Subcutaneous abdominal adipose tissue (tissue), 5 donors: ENCODE results near the gene ARID4B.

Experiments used
- H3K27ac ChIP-seq: one replicate; pipeline ENCODE4 v1.7.0; 2013; ENCODE audit warnings: low read depth, mild to moderate bottlenecking, inconsistent platforms, low read length, moderate library complexity
- H3K27me3 ChIP-seq, 5 donors: one replicate each; pipeline ENCODE4 v1.7.0; 2013; ENCODE audit warnings: low read length in 5 of 5, inconsistent platforms in 1 of 5; ENCODE audit not compliant: control insufficient read depth in 5 of 5, insufficient read depth in 4 of 5
- H3K36me3 ChIP-seq, 5 donors: one replicate each; pipeline ENCODE4 v1.7.0; 2013; ENCODE audit warnings: low read length in 5 of 5; ENCODE audit not compliant: control insufficient read depth in 5 of 5, insufficient read depth in 5 of 5
- H3K4me1 ChIP-seq, 5 donors: one replicate each; pipeline ENCODE4 v1.7.0; 2013; ENCODE audit warnings: low read length in 5 of 5, mild to moderate bottlenecking in 3 of 5, moderate library complexity in 1 of 5; ENCODE audit not compliant: control insufficient read depth in 5 of 5, insufficient read depth in 5 of 5
- H3K4me3 ChIP-seq, 5 donors: one replicate each; pipeline ENCODE4 v1.7.0; 2013; ENCODE audit warnings: low read length in 5 of 5, low read depth in 1 of 5
- H3K9ac ChIP-seq, 5 donors: one replicate each; pipeline ENCODE4 v1.7.0; 2013; ENCODE audit warnings: low read length in 5 of 5, mild to moderate bottlenecking in 4 of 5, moderate library complexity in 3 of 5
- H3K9me3 ChIP-seq, 5 donors: one replicate each; pipeline ENCODE4 v1.7.0; 2013; ENCODE audit warnings: low read length in 5 of 5; ENCODE audit not compliant: control insufficient read depth in 5 of 5
- donor health status: healthy.
- donor health status: healthy.
- donor health status: healthy.
- donor health status: healthy.
- donor health status: healthy.

The ARID4B gene

GRCh38 chr1:235329139-235329902 lies 1.3 kb upstream of the ARID4B start:
- H3K9ac ChIP-seq, result peak overlapping the region; percentile 69 to 96 (median 91)
- peaks cover 5 to 50% (median 47%) of the 10 kb centered on the region in 5 donors for H3K4me1 ChIP-seq
- H3K36me3 ChIP-seq, result no peaks in the 10 kb centered on the region
- H3K27me3 ChIP-seq, result peaks cover 0 to 4% (median 0%) of the 10 kb centered on the region in 5 donors
- H3K9me3 ChIP-seq, result no peaks in the 10 kb centered on the region
- peak overlapping the region; percentile 95 for H3K27ac ChIP-seq
- peak overlapping the region; percentile 83 to 99 (median 91) for H3K4me3 ChIP-seq

DNA sequence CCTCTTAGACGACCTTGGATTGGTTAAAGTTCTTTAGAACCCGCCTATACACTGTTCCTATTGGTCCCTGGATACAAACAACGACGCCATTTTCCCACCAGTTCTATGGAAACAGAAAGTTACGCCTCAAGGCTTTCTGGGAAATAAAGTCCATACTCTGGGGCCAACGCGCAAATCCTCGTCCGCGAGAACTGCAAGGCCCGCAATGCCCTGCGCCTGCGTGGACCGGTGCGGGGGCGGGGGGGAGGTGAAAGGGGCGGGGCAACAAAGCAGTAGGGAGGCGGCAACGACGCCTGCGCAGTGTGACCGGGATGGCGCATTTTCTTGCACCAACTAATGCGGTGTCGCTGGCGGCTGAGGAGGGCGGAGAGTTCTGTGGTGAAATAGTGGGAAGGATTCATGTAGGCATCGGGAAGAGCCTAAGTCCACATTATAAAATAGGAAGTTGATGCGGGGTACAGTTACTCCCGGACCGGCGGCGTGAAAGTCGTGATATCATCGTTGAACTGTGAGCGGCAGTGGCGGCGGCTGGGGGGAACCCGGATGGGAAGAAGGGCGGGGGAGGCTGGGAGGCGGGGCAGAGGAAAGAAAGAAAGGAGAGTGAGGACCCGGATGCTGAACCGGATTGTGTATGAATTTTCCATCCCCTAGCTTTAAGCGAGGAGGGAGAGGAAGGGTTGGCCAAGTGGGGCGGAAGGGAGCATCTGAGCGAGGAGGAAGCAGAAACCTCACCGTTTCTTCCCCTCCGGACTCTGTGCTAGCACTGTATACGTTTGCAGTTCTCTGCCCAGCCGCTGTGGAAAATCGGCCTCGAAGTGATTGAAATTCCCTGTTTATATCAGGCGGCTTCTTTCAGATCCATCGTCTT lies 526 bp upstream of the ARID4B start, which contains the start of gene GGPS1:
Gene GGPS1 (plus strand): TSS at position 300 of the 868 bp plus-strand sequence. CDS start 6,695 bp downstream, outside the sequence.
- Histone ChIP-seq H3K36me3 (no peaks in the 10 kb centered on the region), H3K4me1 (peaks cover 5 to 53% (median 47%) of the 10 kb centered on the region in 5 donors)

GRCh38 chr1:235326719-235327558 lies 1.0 kb downstream of the ARID4B start:
- H3K4me1 ChIP-seq, result peaks cover 5 to 51% (median 42%) of the 10 kb centered on the region in 5 donors

More for the DNA sequence above, 526 bp upstream of the ARID4B start, which contains the start of gene GGPS1:
- peak within 1 kb of the TSS; percentile 95 for H3K27ac ChIP-seq
- H3K9ac ChIP-seq, result peak within 1 kb of the TSS; percentile 95 to 100 (median 97)
- H3K9me3 ChIP-seq, result no peaks in the 10 kb centered on the region
- peak within 1 kb of the TSS; percentile 89 to 99 (median 93) for H3K4me3 ChIP-seq
- H3K27me3 ChIP-seq, result peaks cover 0 to 4% (median 0%) of the 10 kb centered on the region in 5 donors

GRCh38 chr1:235325854-235326253 lies 2.1 kb downstream of the ARID4B start:
- Histone ChIP-seq H3K9me3 (no peaks in the 10 kb centered on the region), H3K27me3 (peaks cover 0 to 4% (median 0%) of the 10 kb centered on the region in 5 donors), H3K4me1 (peaks cover 5 to 42% (median 38%) of the 10 kb centered on the region in 5 donors), H3K4me3 (peak overlapping the region in 4 of 5 donors; percentile 11 to 95 (median 91)), H3K36me3 (peaks cover 0 to 3% (median 0%) of the 10 kb centered on the region in 5 donors), H3K27ac (peak overlapping the region; percentile 95), H3K9ac (peak overlapping the region in 3 of 5 donors; percentile 62 to 100 (median 95))

More at GRCh38 chr1:235326719-235327558, 1.0 kb downstream of the ARID4B start:
- H3K36me3 ChIP-seq, result no peaks in the 10 kb centered on the region
- no peaks in the 10 kb centered on the region for H3K9me3 ChIP-seq
- H3K27me3 ChIP-seq, result peaks cover 0 to 4% (median 0%) of the 10 kb centered on the region in 5 donors
- peak overlapping the region; percentile 95 for H3K27ac ChIP-seq
- H3K4me3 ChIP-seq, result peak overlapping the region; percentile 89 to 96 (median 93)
- H3K9ac ChIP-seq, result peak overlapping the region; percentile 87 to 100 (median 97)

- H3K9me3 ChIP-seq, result no peaks in the 10 kb centered on the region
- H3K27me3 ChIP-seq, result peaks cover 0 to 4% (median 0%) of the 10 kb centered on the region in 5 donors
- H3K4me1 ChIP-seq, result peaks cover 5 to 35% (median 34%) of the 10 kb centered on the region in 5 donors
- peak overlapping the region in 3 of 5 donors; percentile 35 to 82 (median 56) for H3K9ac ChIP-seq
- peak overlapping the region; percentile 37 for H3K27ac ChIP-seq
- H3K36me3 ChIP-seq, result peaks cover 0 to 5% (median 3%) of the 10 kb centered on the region in 5 donors
- H3K4me3 ChIP-seq, result peak overlapping the region in 1 of 5 donors; percentile 44
Observed at GRCh38 chr1:235325139-235325538, 2.8 kb downstream of the ARID4B start.

DNA sequence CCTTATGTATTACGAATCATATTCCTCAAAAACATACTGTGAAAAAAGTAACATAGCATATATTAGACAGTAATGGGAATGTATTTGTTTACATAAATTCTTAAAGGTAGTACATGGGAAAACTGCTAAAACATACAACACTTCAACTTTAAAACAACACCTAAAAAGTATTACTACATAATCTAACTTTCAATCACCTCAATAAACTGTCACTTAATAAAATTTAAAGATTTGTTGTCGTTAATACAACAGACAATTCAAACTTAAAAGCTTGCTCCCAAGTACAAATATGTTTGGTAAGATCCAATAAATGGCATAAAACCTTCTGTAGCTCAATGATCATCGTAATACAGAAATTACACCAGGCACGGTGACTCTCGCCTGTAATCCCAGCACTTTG lies 3.7 kb downstream of the ARID4B start:
- H3K9ac ChIP-seq, result peak overlapping the region in 2 of 5 donors; percentile 35
- peaks cover 0 to 8% (median 3%) of the 10 kb centered on the region in 5 donors for H3K36me3 ChIP-seq
- no peaks in the 10 kb centered on the region for H3K9me3 ChIP-seq
- no peak overlapping the region for H3K4me3 ChIP-seq
- peaks cover 5 to 27% (median 27%) of the 10 kb centered on the region in 5 donors for H3K4me1 ChIP-seq
- H3K27ac ChIP-seq, result no peak overlapping the region
- peaks cover 0 to 4% (median 0%) of the 10 kb centered on the region in 5 donors for H3K27me3 ChIP-seq

DNA sequence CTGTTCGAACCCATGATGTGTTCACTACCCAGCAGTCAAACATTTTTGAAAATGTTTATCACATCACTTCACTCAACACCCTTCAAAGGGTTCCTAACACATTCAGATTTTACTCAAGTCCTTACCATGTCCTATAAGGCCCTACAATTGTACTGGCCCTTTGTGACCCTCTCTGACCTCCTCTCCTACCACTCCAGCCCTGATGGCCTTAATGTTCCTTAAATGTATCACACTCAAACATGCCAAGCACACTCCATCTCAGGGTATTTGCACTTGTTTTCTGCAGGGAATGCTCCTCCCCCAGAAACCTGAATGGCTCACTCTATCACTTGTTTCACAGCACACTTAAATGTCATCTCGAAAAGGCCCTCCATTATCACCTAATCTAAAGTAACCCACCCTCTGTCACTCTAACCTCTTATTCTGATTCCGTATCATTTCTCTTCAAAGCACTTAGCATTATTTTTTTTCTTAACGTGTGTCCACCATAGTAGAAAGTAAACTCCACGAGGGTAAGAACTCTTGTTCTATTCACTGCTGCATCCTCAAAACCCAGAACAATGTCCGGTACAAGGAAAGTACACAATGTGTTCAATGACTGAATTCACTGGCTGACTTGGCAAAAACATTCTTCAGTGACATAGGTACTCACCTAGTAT lies 7.3 kb downstream of the ARID4B start:
- no peak overlapping the region for H3K4me3 ChIP-seq
- peaks cover 0 to 19% (median 12%) of the 10 kb centered on the region in 5 donors for H3K4me1 ChIP-seq
- H3K36me3 ChIP-seq, result peaks cover 3 to 18% (median 9%) of the 10 kb centered on the region in 5 donors
- no peak overlapping the region for H3K9ac ChIP-seq
- no peaks in the 10 kb centered on the region for H3K9me3 ChIP-seq
- H3K27me3 ChIP-seq, result no peaks in the 10 kb centered on the region
- no peak overlapping the region for H3K27ac ChIP-seq

- Histone ChIP-seq H3K27ac (no peak overlapping the region), H3K9me3 (no peaks in the 10 kb centered on the region), H3K9ac (no peak overlapping the region), H3K27me3 (no peaks in the 10 kb centered on the region), H3K36me3 (peaks cover 3 to 18% (median 9%) of the 10 kb centered on the region in 5 donors), H3K4me1 (peaks cover 0 to 9% (median 5%) of the 10 kb centered on the region in 5 donors), H3K4me3 (no peak overlapping the region)
Observed at GRCh38 chr1:235319255-235319654, 8.7 kb downstream of the ARID4B start.
